SK-N-MC (cell line): ENCODE results near the gene TRHDE.
"Not testable (repeated sequence)": the region's sequence is repeated elsewhere in the genome, so short reads cannot be mapped to it uniquely, and the experiment has no call there.

Experiments
- DNase-seq: peaks from one replicate; pipeline ENCODE4 v3.0.0-alpha.2; 2011; ENCODE audit warnings: low read depth, low spot score
- H3K27ac ChIP-seq: fragments of 200-600 bp; sonication (generic); 2 replicates; pipeline ENCODE4 v1.5.1; 2016; ENCODE audit warnings: mixed run types
- H3K36me3 ChIP-seq: fragments of 200-600 bp; sonication (generic); 2 replicates; pipeline ENCODE4 v1.6.1; 2017; ENCODE audit warnings: antibody characterized with exemption, low read length, mixed read lengths; ENCODE audit not compliant: insufficient read depth
- H3K4me3 ChIP-seq: fragments of 200-600 bp; sonication (generic); 2 replicates; pipeline ENCODE4 v1.5.1; 2016
- H3K9ac ChIP-seq: fragments of 200-600 bp; sonication (generic); 2 replicates; pipeline ENCODE4 v1.8.0; 2017; ENCODE audit warnings: mixed run types, mixed read lengths; ENCODE audit not compliant: insufficient read length
- H3K9me3 ChIP-seq: fragments of 200-600 bp; sonication (generic); 2 replicates; pipeline ENCODE4 v1.6.1; 2017; ENCODE audit warnings: low read depth, mild to moderate bottlenecking, antibody characterized with exemption, low read length, moderate library complexity, mixed read lengths
- EZH2 ChIP-seq: fragments of 200-600 bp; sonication (generic); IDR thresholded peaks from one replicate; pipeline ENCODE4 v1.6.1; 2017; ENCODE audit warnings: antibody characterized with exemption
- FOXP2 ChIP-seq: optimal IDR thresholded peaks from 2 replicates; pipeline ENCODE3; 2011; ENCODE audit warnings: mild to moderate bottlenecking, moderate library complexity; ENCODE audit not compliant: insufficient read depth; ENCODE audit errors: extremely low read length, control extremely low read depth
- POLR2AphosphoS5 ChIP-seq: IDR thresholded peaks from 2 replicates; pipeline ENCODE4 v1.6.1; 2012; ENCODE audit warnings: mild to moderate bottlenecking, low read depth, low read length, borderline replicate concordance

Gene TRHDE

DNA sequence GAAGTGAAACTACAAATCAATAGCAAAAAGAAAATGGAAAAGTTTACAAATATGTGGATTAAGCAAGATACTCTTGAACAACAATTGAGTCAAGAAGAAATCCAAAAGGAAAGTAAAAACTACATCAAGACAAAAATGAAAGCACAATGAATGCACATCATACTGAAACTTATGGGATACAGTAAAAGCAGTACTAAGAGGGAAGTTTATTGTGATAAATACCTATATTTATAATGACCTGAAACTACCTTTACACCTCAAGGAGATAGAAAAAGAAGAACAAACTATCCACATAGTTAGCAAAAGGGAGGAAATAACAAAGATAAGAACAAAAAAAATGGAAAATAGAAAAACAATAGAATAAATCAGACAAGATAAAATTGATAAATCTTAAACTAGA is 375.0 kb downstream of the TRHDE start:
- Histone ChIP-seq H3K36me3 (peaks cover 32% of the 10 kb centered on the region), H3K9me3 (no peaks in the 10 kb centered on the region), H3K9ac (no peak overlapping the region), H3K27ac (no peak overlapping the region), H3K4me3 (no peak overlapping the region)
- DNase-seq: no peak
- TF ChIP-seq POLR2AphosphoS5 (no peak), FOXP2 (no peak)

DNA sequence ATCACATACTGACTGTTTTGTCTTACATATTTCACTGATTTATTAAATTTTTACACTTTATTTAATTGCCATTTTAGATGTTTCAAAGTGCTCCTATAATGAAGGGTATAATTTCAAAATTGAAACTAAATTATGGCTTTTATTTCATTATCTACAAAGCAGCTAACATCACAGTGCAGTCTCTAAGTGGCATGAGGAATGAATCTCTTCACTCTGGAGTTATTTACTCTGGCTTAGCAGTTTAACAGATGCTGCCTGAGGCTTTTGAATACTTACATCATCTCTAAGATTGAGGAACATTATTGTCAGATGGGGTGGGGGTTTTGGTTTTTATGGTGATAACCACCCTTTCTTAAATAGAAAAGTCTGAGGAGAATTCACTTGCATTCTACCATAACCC is 386.4 kb downstream of the TRHDE start:
- TF ChIP-seq POLR2AphosphoS5 (no peak), FOXP2 (no peak), EZH2 (no peak)
- H3K9me3 ChIP-seq: no peaks in the 10 kb centered on the region
- no peak for DNase-seq
- H3K27ac ChIP-seq: no peak overlapping the region
- peaks cover 5% of the 10 kb centered on the region; the same call in 1 of the 2 replicates for H3K36me3 ChIP-seq
- no peak overlapping the region for H3K4me3 ChIP-seq
- no peak overlapping the region for H3K9ac ChIP-seq

DNA sequence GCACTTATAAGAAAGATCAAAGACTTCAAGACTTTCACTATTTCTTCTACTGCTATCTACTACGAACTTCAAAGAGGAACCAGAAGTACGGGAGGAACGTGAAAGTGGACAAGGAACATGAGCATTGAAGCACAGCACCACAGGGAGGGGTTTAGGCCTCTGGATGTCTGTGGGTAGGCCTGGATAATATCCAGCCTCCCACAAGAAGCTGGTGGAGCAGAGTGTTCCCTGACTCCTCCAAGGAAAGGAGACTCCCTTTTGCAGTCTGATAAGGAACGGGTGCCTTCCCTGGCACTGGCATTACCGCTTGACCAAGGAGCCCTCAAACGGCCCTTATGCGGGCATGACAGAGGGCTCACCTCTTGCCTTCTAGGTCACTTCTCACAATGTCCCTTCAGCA is 388.0 kb downstream of the TRHDE start:
- H3K9ac ChIP-seq, H3K4me3 ChIP-seq, DNase-seq, H3K36me3 ChIP-seq, H3K9me3 ChIP-seq, H3K27ac ChIP-seq: not testable (repeated sequence)

DNA sequence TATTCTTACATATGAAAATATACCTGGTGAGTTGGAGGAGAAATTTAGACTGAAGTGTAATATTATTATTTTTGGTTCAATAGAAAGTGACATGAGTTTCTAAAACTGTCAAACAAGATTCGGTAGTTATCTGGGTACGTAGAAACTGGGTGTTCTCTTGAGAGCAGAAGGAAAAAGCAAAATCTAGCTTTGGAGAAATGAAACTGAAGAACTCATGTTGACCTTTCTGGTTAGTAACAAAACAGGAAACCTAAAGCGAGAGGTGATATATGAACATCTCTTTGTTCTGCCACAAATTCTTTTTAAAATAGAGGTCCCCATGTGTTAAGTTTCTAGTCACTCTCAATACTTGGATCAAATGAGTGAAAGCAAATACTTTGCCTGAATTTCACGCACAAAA is 401.7 kb downstream of the TRHDE start:
- Histone ChIP-seq H3K9me3 (no peaks in the 10 kb centered on the region), H3K36me3 (no peaks in the 10 kb centered on the region; the same call in 1 of the 2 replicates), H3K9ac (no peak overlapping the region), H3K27ac (peak overlapping the region; percentile 81), H3K4me3 (peak overlapping the region; percentile 31; the same call in 1 of the 2 replicates)
- DNase-seq: no peak
- TF ChIP-seq POLR2AphosphoS5: no peak

DNA sequence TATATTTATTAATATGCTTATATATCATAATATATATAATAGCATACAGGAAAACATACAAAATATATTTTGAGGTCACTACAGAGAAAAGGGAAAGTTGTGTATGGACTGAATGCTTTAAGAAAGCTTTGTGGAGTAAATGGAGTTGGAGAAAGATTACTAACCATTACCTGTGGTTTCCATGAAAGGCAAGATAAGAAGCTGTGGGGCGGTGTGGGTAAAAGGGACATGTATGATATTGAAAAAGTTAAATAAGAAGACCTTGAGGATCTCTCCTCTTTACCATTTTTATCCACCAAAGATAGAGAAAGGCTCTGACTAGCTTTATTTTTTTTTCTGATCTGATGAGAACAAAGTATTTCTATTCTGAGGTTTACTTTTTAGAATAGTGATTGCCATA is 404.4 kb downstream of the TRHDE start:
- TF ChIP-seq FOXP2: no peak
- no peak for TF ChIP-seq EZH2
- no peak for TF ChIP-seq POLR2AphosphoS5
- Histone ChIP-seq H3K9ac (no peak overlapping the region), H3K27ac (no peak overlapping the region), H3K9me3 (no peaks in the 10 kb centered on the region), H3K4me3 (no peak overlapping the region), H3K36me3 (no peaks in the 10 kb centered on the region; the same call in 1 of the 2 replicates)
- no peak for DNase-seq

DNA sequence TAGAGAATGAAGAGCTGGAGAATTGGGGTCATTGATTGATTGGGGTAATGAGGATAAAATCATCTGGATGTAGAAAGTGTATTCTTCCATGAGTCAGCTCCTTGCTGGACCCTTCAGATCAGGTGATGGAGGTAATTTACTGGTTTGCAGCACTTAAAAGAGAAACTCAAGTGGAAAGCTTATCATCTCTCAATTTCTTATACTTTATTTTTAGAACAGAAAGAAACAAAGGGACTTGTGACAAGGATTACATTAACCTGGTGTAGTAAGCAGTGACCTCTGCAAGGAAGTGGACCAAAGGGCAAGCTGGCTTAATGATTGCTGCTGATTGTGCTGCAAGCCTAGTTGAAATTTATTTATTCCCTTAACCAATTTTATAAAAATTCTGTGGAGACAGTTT is 405.0 kb downstream of the TRHDE start:
- Histone ChIP-seq H3K9me3 (no peaks in the 10 kb centered on the region), H3K4me3 (no peak overlapping the region), H3K27ac (no peak overlapping the region), H3K9ac (no peak overlapping the region), H3K36me3 (no peaks in the 10 kb centered on the region; the same call in 1 of the 2 replicates)
- no peak for TF ChIP-seq EZH2
- no peak for TF ChIP-seq POLR2AphosphoS5
- TF ChIP-seq FOXP2: no peak
- DNase-seq: no peak

DNA sequence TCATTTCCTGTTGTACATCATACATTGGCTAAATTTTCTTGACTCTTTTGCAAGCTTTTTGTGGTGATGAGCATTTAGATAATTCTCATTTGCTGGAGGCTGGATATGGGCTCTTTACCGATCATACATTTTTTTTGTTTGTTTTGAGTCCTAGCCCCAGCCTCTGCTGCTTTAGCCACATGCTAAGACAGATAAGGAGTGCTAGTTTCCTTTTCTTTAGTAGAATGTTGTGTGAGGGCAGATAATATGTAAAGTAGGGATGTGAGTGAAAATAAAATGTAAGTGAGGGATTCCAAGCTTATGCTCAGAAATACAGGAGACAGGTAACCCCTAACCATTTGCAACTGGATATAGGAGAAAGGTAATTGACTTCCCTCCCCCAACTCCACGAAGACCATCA is 405.7 kb downstream of the TRHDE start:
- Histone ChIP-seq H3K9ac (no peak overlapping the region), H3K36me3 (no peaks in the 10 kb centered on the region; the same call in 1 of the 2 replicates), H3K9me3 (no peaks in the 10 kb centered on the region), H3K27ac (no peak overlapping the region), H3K4me3 (no peak overlapping the region)
- TF ChIP-seq FOXP2: no peak
- TF ChIP-seq EZH2: no peak
- no peak for DNase-seq

DNA sequence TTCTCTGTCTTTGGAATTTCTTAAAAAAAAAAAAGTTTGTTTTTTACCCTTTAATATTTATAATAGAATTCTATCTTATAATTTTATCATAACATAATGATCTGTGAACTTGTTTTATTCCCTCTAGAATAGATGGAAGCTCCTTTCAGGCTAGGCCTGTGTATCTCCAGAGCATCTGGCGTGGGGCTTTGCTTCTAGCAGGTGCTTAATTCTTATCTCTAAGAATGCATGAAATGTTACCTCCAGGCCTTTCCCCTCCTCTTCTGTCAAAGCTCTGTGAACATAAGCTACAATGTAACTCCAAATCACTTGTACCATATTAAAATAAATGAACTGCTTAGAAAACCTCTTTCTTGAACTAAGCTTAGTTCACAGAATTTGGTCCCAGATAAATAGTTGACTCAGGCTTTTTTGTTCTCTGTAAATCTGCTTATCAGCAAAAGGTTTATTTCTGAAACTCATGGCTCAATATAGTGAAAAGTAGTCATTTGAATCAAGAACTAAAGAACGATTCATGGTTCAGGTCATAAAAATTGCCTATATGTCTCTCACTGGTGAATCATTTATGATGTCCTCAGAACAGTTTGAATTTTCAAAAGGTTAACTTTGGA is 407.1 kb downstream of the TRHDE start:
- TF ChIP-seq EZH2 (no peak), POLR2AphosphoS5 (no peak), FOXP2 (no peak)
- Histone ChIP-seq H3K27ac (0 out of 2 replicates have a peak overlapping the region, but pooled peaks have one; percentile 25), H3K4me3 (no peak overlapping the region), H3K36me3 (no peaks in the 10 kb centered on the region; the same call in 1 of the 2 replicates), H3K9me3 (no peaks in the 10 kb centered on the region), H3K9ac (no peak overlapping the region)
- DNase-seq: no peak

DNA sequence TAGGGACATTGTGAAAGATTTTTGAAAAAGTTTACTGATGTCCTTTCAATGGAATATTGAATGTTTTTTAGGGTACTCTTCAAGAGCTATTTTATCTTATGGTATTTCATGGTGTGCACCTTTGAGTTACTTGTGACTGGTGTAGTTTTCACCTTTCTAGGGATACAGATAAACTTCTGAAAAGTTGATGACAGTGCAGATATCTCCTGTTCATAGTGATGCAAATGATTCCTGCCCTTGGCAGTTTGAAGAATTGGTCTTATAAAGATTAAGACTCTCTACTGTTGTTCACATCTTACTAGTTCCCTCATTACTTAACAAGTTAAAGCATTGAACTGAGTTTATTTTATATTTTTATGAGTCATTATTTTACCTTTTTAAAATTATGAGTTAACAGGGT is 408.9 kb downstream of the TRHDE start:
- Histone ChIP-seq H3K9me3 (no peaks in the 10 kb centered on the region), H3K36me3 (no peaks in the 10 kb centered on the region), H3K9ac (no peak overlapping the region), H3K4me3 (no peak overlapping the region), H3K27ac (no peak overlapping the region)
- DNase-seq: no peak
- TF ChIP-seq EZH2 (no peak), POLR2AphosphoS5 (no peak)
